SK-N-MC (cell line): ENCODE measurements around the gene BUB1B.

Experiments
- DNase-seq: peaks from one replicate; pipeline ENCODE4 v3.0.0-alpha.2; 2011; ENCODE audit warnings: low read depth, low spot score
- H3K27ac ChIP-seq: fragments of 200-600 bp; sonication (generic); 2 replicates; pipeline ENCODE4 v1.5.1; 2016; ENCODE audit warnings: mixed run types
- H3K36me3 ChIP-seq: fragments of 200-600 bp; sonication (generic); 2 replicates; pipeline ENCODE4 v1.6.1; 2017; ENCODE audit warnings: antibody characterized with exemption, low read length, mixed read lengths; ENCODE audit not compliant: insufficient read depth
- H3K4me3 ChIP-seq: fragments of 200-600 bp; sonication (generic); 2 replicates; pipeline ENCODE4 v1.5.1; 2016
- H3K9ac ChIP-seq: fragments of 200-600 bp; sonication (generic); 2 replicates; pipeline ENCODE4 v1.8.0; 2017; ENCODE audit warnings: mixed run types, mixed read lengths; ENCODE audit not compliant: insufficient read length
- H3K9me3 ChIP-seq: fragments of 200-600 bp; sonication (generic); 2 replicates; pipeline ENCODE4 v1.6.1; 2017; ENCODE audit warnings: low read depth, mild to moderate bottlenecking, antibody characterized with exemption, low read length, moderate library complexity, mixed read lengths
- EZH2 ChIP-seq: fragments of 200-600 bp; sonication (generic); IDR thresholded peaks from one replicate; pipeline ENCODE4 v1.6.1; 2017; ENCODE audit warnings: antibody characterized with exemption
- FOXP2 ChIP-seq: optimal IDR thresholded peaks from 2 replicates; pipeline ENCODE3; 2011; ENCODE audit warnings: mild to moderate bottlenecking, moderate library complexity; ENCODE audit not compliant: insufficient read depth; ENCODE audit errors: extremely low read length, control extremely low read depth
- POLR2AphosphoS5 ChIP-seq: IDR thresholded peaks from 2 replicates; pipeline ENCODE4 v1.6.1; 2012; ENCODE audit warnings: mild to moderate bottlenecking, low read depth, low read length, borderline replicate concordance

BUB1B gene

DNA sequence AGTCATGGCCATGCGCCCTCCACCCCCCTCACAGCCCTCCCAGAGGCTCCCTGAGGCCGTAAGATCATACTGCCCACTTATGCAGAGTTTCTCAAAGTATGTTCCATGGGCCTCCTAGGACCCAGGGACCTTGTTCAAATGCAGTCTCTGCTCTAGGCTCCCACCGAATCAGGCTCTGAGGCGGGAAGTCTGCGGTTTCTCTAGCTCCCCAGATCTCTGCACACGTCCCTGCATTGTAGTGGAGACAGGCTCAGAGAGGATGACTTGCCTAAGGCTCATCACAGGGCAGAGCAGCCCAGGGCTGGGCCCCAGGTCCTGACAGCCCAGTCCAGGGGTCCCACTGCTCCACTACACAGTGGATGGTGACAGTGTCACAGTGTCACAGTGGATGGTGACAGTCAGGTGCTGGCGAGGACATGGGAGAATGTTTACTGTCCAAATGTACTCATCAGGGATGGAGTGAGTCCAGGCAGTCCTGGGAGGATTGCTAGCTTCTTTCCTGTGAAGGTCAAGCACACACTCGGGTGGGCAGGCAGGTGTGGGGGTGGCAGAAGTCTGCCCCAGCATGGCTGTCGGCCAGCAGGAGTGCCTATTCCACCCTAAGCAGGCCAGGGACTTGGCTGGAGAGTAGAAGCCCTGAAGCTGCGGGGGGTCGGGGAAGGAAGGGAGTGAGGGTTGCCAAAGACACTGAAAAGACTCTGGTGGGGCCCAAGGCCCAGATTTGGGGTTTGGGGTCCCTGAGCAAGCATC lies 109.6 kb downstream of the BUB1B start:
- Histone ChIP-seq H3K9ac (no peak overlapping the region), H3K9me3 (no peaks in the 10 kb centered on the region), H3K4me3 (no peak overlapping the region), H3K36me3 (no peaks in the 10 kb centered on the region), H3K27ac (no peak overlapping the region)
- no peak for TF ChIP-seq FOXP2
- no peak for TF ChIP-seq EZH2
- no peak for TF ChIP-seq POLR2AphosphoS5
- no peak for DNase-seq
